GM19395 (cell line): ENCODE results near the gene UQCR11.

Experiments used
- ATAC-seq: cut with Tn5 transposase; IDR thresholded peaks from one replicate; pipeline ENCODE4 v1.9.1; 2021; ENCODE audit warnings: mild to moderate bottlenecking, moderate library complexity; ENCODE audit not compliant: unreplicated experiment

Gene UQCR11

GRCh38 chr19:1572795-1573194 is 32.5 kb downstream of the UQCR11 start:
- no peak for ATAC-seq

- ATAC-seq = no peak
Observed at GRCh38 chr19:1571358-1571757, 33.9 kb downstream of the UQCR11 start.

GRCh38 chr19:1570836-1571235 is 34.4 kb downstream of the UQCR11 start:
- no peak for ATAC-seq

- no peak for ATAC-seq
Observed at GRCh38 chr19:1569997-1570396, 35.3 kb downstream of the UQCR11 start.

GRCh38 chr19:1568320-1569019 is 36.8 kb downstream of the UQCR11 start, which contains the start of gene MEX3D:
MEX3D (minus strand) TSS chr19:1568325; CDS start chr19:1568058, 267 bp downstream.
- ATAC-seq = no peak

GRCh38 chr19:1567848-1568227 is 37.4 kb downstream of the UQCR11 start:
- ATAC-seq = no peak

- ATAC-seq = no peak
Observed at GRCh38 chr19:1567116-1567847, 38.0 kb downstream of the UQCR11 start.

- ATAC-seq = no peak
Observed at GRCh38 chr19:1566392-1567115, 38.7 kb downstream of the UQCR11 start.

GRCh38 chr19:1563251-1563650 is 42.0 kb downstream of the UQCR11 start:
- ATAC-seq = no peak

GRCh38 chr19:1561236-1561842 is 43.9 kb downstream of the UQCR11 start:
- no peak for ATAC-seq

GRCh38 chr19:1560286-1560882 is 44.9 kb downstream of the UQCR11 start:
- no peak for ATAC-seq

- ATAC-seq = no peak
Observed at GRCh38 chr19:1558552-1558951, 46.7 kb downstream of the UQCR11 start.

- no peak for ATAC-seq
Observed at GRCh38 chr19:1556390-1557070, 48.7 kb downstream of the UQCR11 start.

GRCh38 chr19:1555487-1556389 is 49.5 kb downstream of the UQCR11 start:
- no peak for ATAC-seq

- no peak for ATAC-seq
Observed at GRCh38 chr19:1554968-1555367, 50.3 kb downstream of the UQCR11 start.

GRCh38 chr19:1553415-1553814 is 51.8 kb downstream of the UQCR11 start:
- no peak for ATAC-seq

- no peak for ATAC-seq
Observed at GRCh38 chr19:1551068-1552040, 53.9 kb downstream of the UQCR11 start.

GRCh38 chr19:1549332-1549945 is 55.8 kb downstream of the UQCR11 start:
- ATAC-seq = no peak
